Peyer's patch (tissue), 4 donors: Measurements from ENCODE around the gene POLR2L. TPM values are rescaled to one million over a fixed set of nuclear protein-coding genes. Genes with fewer than 3 reads are reported as not detected.

Experiments used
- DNase-seq, 3 donors: peaks; one replicate each; pipeline ENCODE4 v3.0.0-alpha.2; 2017 to 2019
- H3K27ac ChIP-seq, 4 donors: fragments of 200-600 bp; sonication (generic); one replicate each; pipeline ENCODE4 v1.5.1; 2016 to 2019
- H3K27me3 ChIP-seq, 2 donors: fragments of 200-600 bp; sonication (generic); one replicate each; pipeline ENCODE4 v1.5.1; 2019
- H3K36me3 ChIP-seq, 3 donors: fragments of 200-600 bp; sonication (generic); one replicate each; pipeline ENCODE4 v1.5.1; 2016 to 2019
- H3K4me1 ChIP-seq, 4 donors: fragments of 200-600 bp; sonication (generic); one replicate each; pipeline ENCODE4 v1.5.1; 2016 to 2019
- H3K4me3 ChIP-seq, 4 donors: fragments of 200-600 bp; sonication (generic); 1 replicate in 3 of 4; 2 replicates in 1 of 4; pipeline ENCODE4 v1.5.1; 2016 to 2019; ENCODE audit warnings: mild to moderate bottlenecking in 1 of 4
- H3K9me3 ChIP-seq, 4 donors: fragments of 200-600 bp; sonication (generic); one replicate each; pipeline ENCODE4 v1.5.1; 2016 to 2019; ENCODE audit warnings: mild to moderate bottlenecking in 1 of 4
- CTCF ChIP-seq, 6 experiments: fragments of 450-650 bp in 4 of 6; fragments of 200-600 bp in 2 of 6; sonication (generic) in 1 of 6; IDR thresholded peaks; one replicate each; pipeline ENCODE4 v1.5.1; 2017 to 2019; ENCODE audit warnings: antibody characterized with exemption in 6 of 6, mild to moderate bottlenecking in 3 of 6, moderate library complexity in 1 of 6
- POLR2A ChIP-seq, 2 donors: fragments of 450-650 bp; IDR thresholded peaks; one replicate each; pipeline ENCODE4 v1.5.1; 2017; ENCODE audit warnings: antibody characterized with exemption in 2 of 2, mild to moderate bottlenecking in 2 of 2, moderate library complexity in 2 of 2
- total RNA-seq, 4 donors: library from RNA; depleted of rRNA; stranded (reverse); fragments of >200 nt; gene quantifications; one replicate each; pipeline ENCODE4 v1.1.0, GENCODE V29; 2016

The POLR2L gene
- total RNA-seq, 4 donors from 2014 or later = 37.8 to 67.1 (median 44.8) TPM

DNA sequence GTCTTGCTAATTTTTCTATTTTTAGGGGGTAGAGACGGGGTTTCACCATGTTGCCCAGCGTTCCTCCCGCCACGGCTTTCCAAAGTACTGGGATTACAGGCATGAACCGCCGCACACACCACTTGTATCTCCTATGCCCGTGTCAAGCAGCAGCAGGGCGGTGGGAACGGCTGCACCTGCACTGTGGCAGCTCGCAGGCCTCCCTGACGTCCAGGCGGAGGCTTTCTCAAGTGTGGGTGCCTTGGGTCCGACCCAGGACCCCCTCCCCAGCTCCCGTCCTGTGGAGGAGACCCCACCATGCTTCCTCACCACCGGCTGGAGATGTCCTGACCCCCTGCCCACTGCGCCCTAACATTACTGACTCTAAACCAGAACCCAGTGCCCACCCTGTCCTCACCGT lies 26.1 kb upstream of the POLR2L start:
- Histone ChIP-seq H3K36me3 (no peaks in the 10 kb centered on the region), H3K9me3 (no peaks in the 10 kb centered on the region), H3K4me3 (no peak overlapping the region), H3K4me1 (no peaks in the 10 kb centered on the region), H3K27me3 (no peaks in the 10 kb centered on the region), H3K27ac (no peak overlapping the region)
- no peak for TF ChIP-seq CTCF (IDR thresholded peaks at IDR 0.05)
- TF ChIP-seq POLR2A (IDR thresholded peaks at IDR 0.05) = no peak
- DNase-seq = no peak

- TF ChIP-seq CTCF (IDR thresholded peaks at IDR 0.05) (no peak), POLR2A (IDR thresholded peaks at IDR 0.05) (no peak)
- Histone ChIP-seq H3K36me3 (no peaks in the 10 kb centered on the region), H3K4me3 (no peak overlapping the region), H3K27ac (no peak overlapping the region), H3K27me3 (no peaks in the 10 kb centered on the region), H3K4me1 (no peaks in the 10 kb centered on the region), H3K9me3 (no peaks in the 10 kb centered on the region)
- DNase-seq = no peak
These were observed 25.6 kb upstream of the POLR2L start for GRCh38 chr11:867856-868358.

- no peak for TF ChIP-seq POLR2A (IDR thresholded peaks at IDR 0.05)
- no peak for TF ChIP-seq CTCF (IDR thresholded peaks at IDR 0.05)
- no peak for DNase-seq
- Histone ChIP-seq H3K4me3 (no peak overlapping the region), H3K9me3 (no peaks in the 10 kb centered on the region), H3K27ac (no peak overlapping the region), H3K4me1 (peaks cover 0 to 8% (median 0%) of the 10 kb centered on the region in 4 donors), H3K36me3 (no peaks in the 10 kb centered on the region), H3K27me3 (peaks cover 0 to 4% of the 10 kb centered on the region in 2 donors)
These were observed 24.2 kb upstream of the POLR2L start for GRCh38 chr11:866481-866880.

- no peaks in the 10 kb centered on the region for H3K9me3 ChIP-seq
- H3K4me3 ChIP-seq = no peak overlapping the region
- DNase-seq = no peak
- H3K27ac ChIP-seq = no peak overlapping the region
- peaks cover 0 to 4% of the 10 kb centered on the region in 2 donors for H3K27me3 ChIP-seq
- peaks cover 0 to 8% (median 0%) of the 10 kb centered on the region in 4 donors for H3K4me1 ChIP-seq
- H3K36me3 ChIP-seq = no peaks in the 10 kb centered on the region
- no peak for TF ChIP-seq CTCF (IDR thresholded peaks at IDR 0.05)
- no peak for TF ChIP-seq POLR2A (IDR thresholded peaks at IDR 0.05)
These were observed 23.4 kb upstream of the POLR2L start for GRCh38 chr11:865462-866430.

DNA sequence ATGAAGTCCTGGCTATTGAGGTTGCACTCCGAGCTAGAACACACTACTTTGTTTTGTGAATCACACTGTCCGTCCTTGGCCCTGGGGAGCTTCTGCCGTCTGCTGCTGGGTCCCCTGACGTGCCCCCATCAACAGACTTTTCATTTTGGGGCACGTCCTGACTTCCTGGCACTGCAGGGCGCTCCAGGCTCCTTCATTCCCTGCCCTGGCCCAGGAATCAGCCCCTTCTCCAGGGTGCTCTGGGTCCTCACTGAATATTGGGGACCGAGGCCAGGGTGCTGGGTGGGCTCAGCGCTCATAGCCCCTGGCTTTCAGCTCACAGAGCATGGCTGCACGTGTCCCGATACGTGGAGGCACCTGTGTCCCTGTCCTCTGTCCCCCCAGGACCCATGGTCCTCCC lies 22.6 kb upstream of the POLR2L start:
- Histone ChIP-seq H3K4me3 (no peak overlapping the region), H3K27me3 (peaks cover 0 to 4% of the 10 kb centered on the region in 2 donors), H3K27ac (no peak overlapping the region), H3K36me3 (no peaks in the 10 kb centered on the region), H3K9me3 (no peaks in the 10 kb centered on the region), H3K4me1 (peaks cover 0 to 14% (median 0%) of the 10 kb centered on the region in 4 donors)
- TF ChIP-seq CTCF (IDR thresholded peaks at IDR 0.05) = no peak
- TF ChIP-seq POLR2A (IDR thresholded peaks at IDR 0.05) = no peak
- DNase-seq = no peak
